Measurements from ENCODE around the gene GAPVD1. TPM values are rescaled to one million over a fixed set of nuclear protein-coding genes. Genes with fewer than 3 reads are reported as not detected.

GAPVD1 gene
- total RNA-seq, 1 experiment from 2014 or later = 39.5 TPM

GRCh38 chr9:125355601-125356000 is 94.0 kb downstream of the GAPVD1 start:
- Histone ChIP-seq H3K18ac (ENCODE audit: insufficient read length, low read depth, low read length) (no peak overlapping the region), H2BK120ac (ENCODE audit: low read depth, low read length, poor library complexity, severe bottlenecking) (no peak overlapping the region), H3K9ac (ENCODE audit: extremely low read depth, insufficient read length, low read length) (no peak overlapping the region), H2BK12ac (ENCODE audit: insufficient read length, low read depth, low read length) (no peak overlapping the region), H3K4me2 (ENCODE audit: insufficient read depth, insufficient read length, low read length) (no peak overlapping the region), H3K23me2 (ENCODE audit: insufficient read length, low read depth, low read length, poor library complexity, severe bottlenecking) (no peaks in the 10 kb centered on the region), H2BK20ac (ENCODE audit: low read depth, low read length, poor library complexity, severe bottlenecking) (no peak overlapping the region), H2BK15ac (ENCODE audit: low read depth, low read length) (no peak overlapping the region), H3K56ac (ENCODE audit: insufficient read length, low read depth, low read length) (no peak overlapping the region), H3K27me3 (ENCODE audit: insufficient read depth, low read length) (no peaks in the 10 kb centered on the region), H3K4me1 (ENCODE audit: insufficient read depth, low read length) (no peaks in the 10 kb centered on the region), H4K5ac (ENCODE audit: insufficient read length, low read depth, low read length) (no peak overlapping the region), H2AFZ (ENCODE audit: low read length) (no peak overlapping the region), H3K79me1 (ENCODE audit: insufficient read depth, low read depth, low read length, poor library complexity, severe bottlenecking) (no peaks in the 10 kb centered on the region), H2AK5ac (ENCODE audit: insufficient read length, low read length) (no peak overlapping the region), H3K14ac (ENCODE audit: insufficient read depth, low read length) (no peak overlapping the region), H4K20me1 (ENCODE audit: control insufficient read depth, insufficient read depth, insufficient read length) (no peaks in the 10 kb centered on the region), H3K23ac (ENCODE audit: insufficient read length, low read depth, low read length) (no peak overlapping the region), H3K4ac (ENCODE audit: low read depth, low read length) (no peak overlapping the region), H3K27ac (ENCODE audit: insufficient read length, low read depth, low read length) (no peak overlapping the region), H4K91ac (ENCODE audit: insufficient read length, low read depth, low read length) (no peak overlapping the region), H2BK5ac (ENCODE audit: insufficient read length, low read length) (no peak overlapping the region), H3K79me2 (ENCODE audit: insufficient read depth, low read length) (no peaks in the 10 kb centered on the region), H4K8ac (replicated peaks; ENCODE audit: insufficient read length, low read depth, low read length) (no peak overlapping the region), H3K9me3 (ENCODE audit: control insufficient read depth, low read depth, low read length) (peaks cover 4% of the 10 kb centered on the region), H3T11ph (ENCODE audit: low read length) (no peak overlapping the region)
- no CpG with 5 or more reads among the region's 11 CpGs for WGBS (ENCODE audit: extremely low coverage, insufficient read length, low lambda C conversion rate)
- peaks cover 27 to 79% (median 62%) of the 10 kb centered on the region in 3 experiments for H3K36me3 Mint-ChIP-seq (ENCODE audit: insufficient read depth in 1 of 3, low read depth in 3 of 3)
- no peak overlapping the region for H3K27ac Mint-ChIP-seq
- H3K4me1 Mint-ChIP-seq = no peaks in the 10 kb centered on the region
- H3K4me3 Mint-ChIP-seq = no peak overlapping the region
- H3K9me3 Mint-ChIP-seq = peaks cover 17 to 18% of the 10 kb centered on the region in 2 experiments
- no peak for TF ChIP-seq CTCF (conservative IDR thresholded peaks at IDR 0.05)
- no peak for DNase-seq
- H3K27me3 Mint-ChIP-seq (ENCODE audit: low read depth) = no peaks in the 10 kb centered on the region

Measured in H9 (cell line).